ENCODE data around the gene TLE5.
"Not testable (repeated sequence)": the region's sequence is repeated elsewhere in the genome, so short reads cannot be mapped to it uniquely, and the experiment has no call there.

The TLE5 gene

DNA sequence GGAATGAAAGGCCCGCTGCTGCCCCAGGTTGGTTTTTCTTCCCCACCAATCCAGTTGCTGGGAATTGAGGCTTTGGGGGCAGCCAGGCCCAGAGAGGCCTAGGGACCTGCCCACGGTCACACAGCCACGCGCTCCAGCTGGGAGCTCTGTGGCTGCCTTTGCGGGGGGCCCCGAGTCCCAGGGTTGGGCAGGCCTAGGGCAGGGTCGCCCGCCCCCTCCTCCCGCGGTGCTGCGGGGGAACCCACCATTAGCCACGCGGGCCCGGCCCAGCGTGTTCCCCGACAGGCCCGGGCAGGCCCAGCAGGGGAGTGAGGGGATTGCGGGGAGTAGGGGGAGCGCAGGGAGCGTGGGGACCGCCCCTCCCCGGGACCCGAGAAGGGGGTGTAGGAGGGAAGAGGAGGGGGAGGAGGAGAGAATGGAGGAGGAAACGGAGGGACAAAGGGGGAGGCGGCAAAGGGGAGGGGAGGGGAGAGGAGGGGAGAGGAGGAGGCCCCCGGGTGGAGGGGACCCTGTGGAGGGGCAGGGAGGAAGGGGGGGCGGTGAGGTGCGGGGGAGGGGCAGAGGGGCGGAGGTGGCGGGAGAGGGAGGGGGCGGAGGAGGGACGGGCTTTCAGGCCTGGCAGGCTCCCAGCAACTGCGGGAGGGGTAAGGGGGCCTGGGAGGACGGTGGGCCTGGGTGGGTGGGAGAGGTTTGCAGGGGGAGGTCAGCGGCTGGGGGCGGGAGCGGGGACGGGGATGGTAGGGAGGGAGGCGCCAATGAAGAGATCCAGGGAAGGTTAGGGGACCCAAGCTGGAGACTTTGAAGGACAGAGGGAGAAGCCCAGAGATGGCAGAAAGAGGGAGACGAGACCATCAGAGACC lies 20.3 kb downstream of the TLE5 start:
- DNase-seq, result no peak

DNA sequence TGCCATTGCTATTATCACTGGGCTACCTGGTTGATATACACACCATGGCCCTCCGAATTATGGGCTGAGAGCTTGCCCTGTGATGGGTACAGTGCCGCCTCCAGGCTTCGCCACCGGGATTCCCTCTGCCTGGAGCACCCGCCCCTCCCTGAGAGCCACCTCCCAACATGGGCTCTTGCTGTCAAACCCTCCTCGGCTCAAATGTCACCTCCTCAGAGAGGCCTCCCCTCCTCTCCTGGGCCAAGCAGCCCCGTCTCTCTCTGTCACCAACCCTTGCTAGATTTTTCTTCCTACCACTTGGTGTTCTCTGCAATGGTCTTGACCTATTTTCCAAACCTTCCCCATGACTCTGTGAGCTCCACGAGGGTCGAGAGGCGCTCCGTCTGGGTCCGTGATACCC lies 21.0 kb downstream of the TLE5 start:
- no peak for DNase-seq

DNA sequence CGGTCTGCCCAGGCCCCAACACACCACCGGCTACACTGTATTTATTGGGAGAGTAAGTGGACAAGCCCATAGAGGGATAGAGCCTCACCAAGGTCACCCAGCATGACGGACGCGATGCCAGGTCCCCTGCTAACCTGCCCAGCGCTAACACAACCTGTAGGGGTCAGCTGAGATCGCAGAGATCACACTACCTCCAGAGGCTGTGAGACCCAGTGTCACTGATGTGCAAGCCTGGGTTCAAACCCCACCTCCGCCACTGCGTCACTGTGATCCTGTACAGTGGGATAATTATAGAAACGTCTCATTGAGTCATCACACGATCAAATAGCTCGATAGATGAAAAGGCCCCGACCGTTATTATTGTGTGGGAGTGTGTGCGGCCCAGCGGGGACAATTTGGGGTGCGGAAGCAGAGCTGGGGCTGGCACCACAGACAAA lies 22.6 kb downstream of the TLE5 start:
- no peak for DNase-seq

DNA sequence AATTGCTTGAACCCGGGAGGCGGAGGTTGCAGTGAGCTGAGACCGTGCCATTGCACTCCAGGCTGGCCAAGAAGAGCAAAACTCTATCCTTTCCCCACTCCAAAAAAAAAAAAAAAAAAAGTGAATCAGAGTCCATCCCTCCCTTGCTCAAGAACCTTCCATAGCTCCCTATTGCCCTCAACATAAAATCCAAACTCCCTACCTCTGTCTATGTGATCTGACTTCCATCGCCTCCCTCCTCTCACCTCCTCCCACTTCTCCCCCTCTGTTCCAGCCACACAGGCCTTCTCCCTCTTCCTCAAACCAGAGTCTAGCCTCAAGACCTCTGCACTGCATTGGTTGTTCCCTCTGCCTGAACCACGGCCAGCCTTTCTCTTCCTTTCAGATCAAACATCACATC lies 23.2 kb downstream of the TLE5 start:
- DNase-seq, result no peak

DNA sequence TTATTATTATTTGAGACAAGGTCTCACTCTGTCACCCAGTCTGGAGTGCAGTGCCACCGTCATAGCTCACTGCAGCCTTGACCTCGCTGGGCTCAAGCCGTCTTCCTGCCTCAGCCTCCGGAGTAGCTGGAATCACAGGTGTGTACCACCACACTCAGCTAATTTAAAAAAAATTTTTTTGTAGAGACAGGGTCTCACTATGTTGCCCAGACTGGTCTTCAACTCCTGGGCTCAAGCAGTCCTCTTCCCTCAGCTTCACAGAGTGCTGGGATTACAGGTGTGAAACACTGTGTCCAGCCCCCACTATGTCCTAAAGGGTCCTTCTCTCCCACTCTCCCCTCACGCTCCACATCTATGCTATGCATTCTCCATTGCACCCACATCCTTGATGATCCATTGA lies 24.1 kb downstream of the TLE5 start:
- no peak for DNase-seq

DNA sequence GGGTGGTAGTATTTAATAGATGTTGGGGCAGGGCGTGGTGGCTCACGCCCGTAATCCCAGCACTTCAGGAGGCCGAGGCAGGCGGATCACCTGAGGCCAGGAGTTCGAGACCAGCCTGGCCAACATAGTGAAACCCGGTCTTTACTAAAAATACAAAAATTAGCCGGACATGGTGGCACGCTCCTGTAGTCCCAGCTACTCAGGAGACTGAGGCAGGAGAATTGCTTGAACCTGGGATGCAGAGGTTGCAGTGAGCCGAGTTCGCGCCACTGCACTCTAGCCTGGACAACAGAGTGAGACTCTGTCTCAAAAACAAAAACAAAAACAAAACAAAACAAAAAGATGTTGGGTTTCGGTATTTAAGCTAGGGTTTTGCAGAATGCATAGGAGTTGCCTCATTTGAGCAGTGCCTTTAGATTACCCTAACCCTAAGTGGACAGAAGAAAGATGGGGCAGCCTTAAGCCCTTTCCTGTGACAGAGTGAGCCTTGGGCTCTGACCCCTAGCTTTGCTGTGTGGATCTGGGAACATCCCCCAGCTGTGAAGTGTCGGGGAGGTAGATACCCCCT lies 25.2 kb downstream of the TLE5 start:
- not testable (repeated sequence) for DNase-seq

DNA sequence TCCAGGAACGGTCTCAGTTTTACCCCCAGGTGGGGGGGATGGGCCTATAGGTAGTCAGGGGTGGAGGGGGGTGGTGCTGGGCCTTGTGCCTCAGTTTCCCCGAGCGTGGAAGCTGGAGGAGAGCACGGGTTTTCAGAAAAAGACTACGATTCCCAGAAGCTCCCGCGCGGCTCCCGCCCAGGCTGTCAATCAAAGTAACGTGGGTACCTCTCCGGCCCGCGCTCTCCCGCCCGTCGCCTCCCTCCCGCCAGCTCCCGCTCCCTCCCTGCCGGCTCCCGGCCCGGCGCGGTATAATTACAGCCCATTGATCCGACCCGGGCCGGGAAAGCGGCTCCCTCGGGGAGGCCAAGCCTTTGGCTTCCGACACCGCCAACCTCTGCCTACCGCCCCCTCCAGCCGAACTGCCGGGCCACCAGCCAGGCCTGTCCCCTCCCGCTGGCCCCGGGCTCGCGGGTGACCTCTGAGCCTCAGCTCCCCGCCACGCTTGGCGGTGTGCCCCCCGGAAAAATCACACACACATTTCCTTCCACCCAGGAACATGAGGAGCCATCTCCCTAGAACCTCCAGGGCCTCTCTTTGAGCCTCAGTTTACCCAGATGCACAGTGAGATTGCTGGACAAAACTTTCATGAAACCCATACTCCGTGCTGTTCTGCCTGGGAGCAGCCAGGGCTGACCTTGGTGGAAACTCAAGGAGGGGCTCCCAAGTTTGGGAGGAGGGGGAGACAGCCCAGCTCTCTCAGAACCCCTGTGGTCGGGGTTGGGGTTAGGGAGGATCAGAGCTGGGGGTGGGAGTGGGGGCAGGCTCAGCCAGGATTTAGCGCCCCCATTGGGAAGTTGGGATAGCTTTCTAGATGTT lies 25.9 kb downstream of the TLE5 start:
- peak; percentile 65 to 84 (median 76) for DNase-seq

DNA sequence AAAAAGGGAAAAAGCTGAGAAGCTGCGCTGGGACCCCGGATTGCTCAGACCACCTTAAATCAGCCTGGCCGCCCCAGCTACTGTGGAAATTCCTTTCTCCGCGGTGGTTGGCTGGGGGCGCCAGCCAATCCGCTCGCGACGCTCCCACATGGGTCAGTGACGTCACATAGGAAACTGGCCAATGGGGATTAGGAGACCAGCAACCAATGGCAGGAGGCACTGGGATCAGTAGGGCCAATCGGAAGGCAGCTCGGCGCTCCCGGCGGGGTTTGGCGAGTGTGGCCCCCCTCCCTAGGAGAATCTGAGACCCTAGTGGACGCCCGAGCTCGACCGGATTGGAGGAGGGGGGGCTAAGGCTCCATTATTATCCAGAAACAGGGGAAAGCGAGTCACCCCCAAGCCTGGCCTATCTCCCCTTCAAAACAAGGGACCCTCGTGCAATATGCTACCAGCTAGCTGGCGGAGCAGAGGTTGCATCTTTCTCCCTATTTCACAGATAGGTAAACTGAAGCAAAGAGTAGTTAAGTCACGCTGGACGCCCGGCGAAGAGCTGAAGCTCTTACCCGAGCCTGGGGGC lies 26.7 kb downstream of the TLE5 start:
- peak; percentile 82 to 98 (median 92) for DNase-seq

DNA sequence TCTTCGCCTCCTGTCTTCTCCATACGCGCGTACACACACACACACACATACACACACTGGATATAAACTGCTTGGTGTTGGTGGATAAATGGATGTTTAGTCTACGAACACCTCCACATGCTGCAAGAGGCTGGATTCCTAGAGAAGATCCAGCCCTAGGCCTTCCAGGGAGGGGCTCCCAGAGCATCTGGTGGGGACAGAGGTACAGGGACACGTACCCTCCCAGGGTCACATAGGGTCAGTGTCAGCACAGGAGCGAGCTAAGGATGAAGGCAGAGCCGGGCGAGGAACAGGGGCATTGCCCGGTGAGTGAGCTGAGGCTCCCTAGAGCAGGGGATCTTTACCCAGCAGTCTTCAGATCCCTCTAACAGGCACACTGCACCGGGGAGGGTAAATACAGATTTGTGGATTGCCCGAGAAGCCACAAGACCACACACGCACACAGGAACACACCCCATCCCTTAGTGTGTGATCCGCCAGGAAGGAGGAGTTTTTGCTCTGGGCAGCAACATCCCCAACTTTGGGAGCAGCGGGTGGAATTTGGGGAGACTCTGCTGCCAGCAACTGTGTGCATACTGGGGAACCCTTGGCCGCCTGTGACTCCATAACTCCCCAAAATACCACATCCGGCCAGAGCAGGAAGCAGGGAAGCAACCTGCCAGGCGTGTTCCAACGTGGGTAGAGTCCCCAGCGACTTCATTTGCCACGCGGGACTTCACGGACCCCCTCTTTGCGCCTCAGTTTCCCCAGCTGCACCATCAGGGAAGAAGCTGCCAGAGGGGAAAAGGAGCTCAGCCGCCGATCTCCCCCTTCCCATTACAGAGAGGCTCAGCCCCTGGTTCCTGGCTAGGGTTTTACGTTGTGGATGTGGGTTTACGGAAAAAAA lies 27.4 kb downstream of the TLE5 start:
- peak in 3 of 5 donors; percentile 24 to 60 (median 33) for DNase-seq

DNA sequence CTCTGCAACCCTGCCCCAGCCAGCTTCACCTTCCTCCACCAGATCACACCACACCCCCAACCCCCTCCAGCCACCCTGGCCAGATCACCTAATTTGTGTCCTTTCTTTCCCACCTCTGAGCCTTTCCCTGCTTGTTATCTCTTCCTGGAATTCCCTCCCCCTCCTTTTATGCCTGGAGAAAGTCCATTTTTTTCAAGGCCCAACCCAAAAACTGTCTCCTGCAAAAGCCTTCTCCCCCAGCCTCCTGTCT lies 28.0 kb downstream of the TLE5 start:
- no peak for DNase-seq

DNA sequence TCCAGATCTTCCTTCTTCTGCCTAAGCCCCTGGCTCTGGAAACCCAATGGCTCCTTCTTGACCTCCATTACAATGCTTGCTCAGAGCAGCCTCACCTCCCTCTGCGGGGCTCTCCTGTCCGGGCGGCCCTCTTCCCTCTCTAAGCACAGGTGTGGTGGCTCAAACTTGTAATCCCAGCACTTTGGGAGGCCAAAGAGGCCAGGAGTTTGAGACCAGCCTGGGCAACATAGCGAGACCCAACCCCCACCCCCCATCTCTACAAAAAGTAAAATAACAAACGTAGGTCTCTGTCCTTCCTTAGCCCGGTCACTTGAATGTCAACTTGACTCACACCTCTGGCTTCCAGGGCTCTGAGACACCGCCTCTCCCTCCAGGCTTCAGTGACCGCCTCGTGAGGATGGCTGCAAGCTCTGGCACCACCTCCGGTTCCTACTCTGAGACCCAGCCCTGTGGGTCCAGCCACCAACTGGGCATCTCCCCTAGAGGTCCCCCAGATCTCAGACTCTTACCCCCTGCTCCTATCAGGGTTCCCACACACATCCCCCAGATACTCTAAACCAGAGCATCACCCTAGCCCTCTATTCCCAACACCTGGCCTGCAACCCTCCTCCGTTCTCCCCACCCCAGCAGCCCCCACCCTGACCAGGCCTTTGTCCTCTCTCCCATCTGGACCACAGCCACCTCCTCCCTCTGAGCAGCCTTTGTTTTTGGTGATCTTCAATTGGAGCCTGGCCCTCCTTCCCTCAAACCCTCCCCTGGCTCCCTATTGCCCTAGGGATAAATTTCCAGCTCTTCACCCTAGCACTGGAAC lies 28.5 kb downstream of the TLE5 start:
- DNase-seq, result no peak

DNA sequence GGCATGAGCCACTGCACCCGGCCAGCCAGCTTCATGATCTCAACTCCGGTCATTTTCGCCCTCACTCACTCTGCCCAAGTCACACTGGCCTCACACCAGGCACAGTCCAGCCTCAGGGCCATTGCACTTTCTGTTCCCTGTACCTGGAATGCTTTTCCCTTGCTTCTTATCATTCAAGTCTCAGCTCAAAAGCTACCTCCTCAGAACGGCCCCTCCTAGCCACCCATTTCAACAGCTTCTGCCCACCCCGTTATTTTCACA lies 30.8 kb downstream of the TLE5 start:
- DNase-seq, result no peak

DNA sequence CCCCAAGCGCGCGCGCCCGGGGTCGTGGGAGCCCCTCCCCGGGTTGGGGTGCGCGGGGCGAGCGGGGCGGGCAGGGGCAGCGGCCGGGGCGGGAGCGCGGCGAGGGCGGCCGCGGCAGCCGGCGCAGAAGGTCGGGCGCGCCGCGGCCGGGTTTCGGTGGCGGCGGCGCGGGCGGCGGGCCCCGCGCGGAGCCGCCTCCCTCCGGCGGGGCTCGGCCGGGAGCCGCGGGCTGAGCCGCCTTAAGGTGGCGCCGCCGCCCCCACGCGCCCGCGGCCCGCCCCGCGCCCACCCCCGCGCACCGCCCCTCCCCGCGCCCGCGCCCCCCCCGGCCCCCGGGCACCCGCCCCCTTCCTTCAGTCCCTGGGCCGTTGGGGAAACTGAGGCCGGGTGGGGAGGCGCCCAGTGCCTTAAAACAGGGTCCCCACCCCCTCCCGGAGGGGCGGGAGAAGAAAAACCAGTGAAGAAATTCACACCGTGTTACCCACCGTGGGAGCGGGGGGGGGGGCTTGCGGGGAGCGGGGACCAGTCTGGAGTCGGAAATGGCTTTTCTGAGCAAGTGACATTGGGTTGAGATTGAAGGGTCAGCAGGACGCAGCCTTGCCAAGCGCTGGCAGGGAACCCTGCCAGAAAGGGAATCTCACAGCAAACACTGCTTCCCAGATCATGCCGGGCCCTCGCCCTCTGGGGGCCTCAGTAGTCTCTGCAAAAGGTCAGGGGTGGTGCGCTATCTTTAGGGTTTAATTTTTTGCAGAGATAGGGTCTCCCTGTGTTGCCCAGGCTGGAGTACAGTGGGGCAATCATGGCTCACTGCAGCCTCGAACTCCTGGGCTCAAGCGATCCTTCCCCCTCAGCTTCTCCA lies 33.0 kb downstream of the TLE5 start, which contains the start of gene TLE2:
Gene TLE2 (minus strand): TSS at position 216 of the 859 bp plus-strand sequence. CDS start 376 bp downstream, outside the sequence.
- DNase-seq, result peak in 1 of 5 donors; percentile 40

DNA sequence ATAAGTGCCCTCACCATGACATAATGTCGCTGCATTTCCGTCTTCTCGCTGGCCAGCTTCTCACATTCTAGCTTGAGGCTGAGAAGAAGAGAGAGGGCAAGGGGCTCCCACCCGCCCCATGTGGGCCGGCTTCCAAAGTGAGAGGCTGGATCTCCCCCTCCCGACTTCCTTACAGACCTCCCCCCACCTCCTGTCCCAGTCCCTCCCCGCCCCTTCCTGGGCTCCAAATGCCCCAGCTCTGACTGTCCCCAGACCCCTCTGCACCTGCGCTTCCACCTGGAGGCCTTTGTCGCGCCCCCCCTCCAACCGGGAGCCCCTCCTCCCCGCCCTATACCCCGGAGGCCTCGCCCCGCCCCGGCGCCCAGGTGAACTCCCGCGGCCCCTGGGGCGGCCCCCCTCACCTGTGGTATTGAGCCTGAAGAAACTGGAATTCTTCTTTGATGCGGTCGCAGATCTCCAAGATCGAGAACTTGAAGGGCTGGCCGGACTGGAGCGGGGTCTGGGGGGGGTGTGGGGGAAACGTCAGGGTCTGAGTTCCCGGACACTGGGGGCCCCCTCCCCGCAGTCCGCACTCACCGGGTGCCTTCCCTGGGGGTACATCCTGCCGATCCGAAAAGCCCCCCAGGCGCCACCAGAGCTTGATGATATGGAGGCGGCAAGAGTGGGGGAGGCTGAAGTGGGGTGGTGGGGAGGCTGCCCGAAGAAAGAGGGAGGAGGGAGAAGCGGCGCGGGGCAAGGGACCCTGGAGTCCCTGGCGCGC lies 33.8 kb downstream of the TLE5 start:
- peak in 1 of 5 donors; percentile 26 for DNase-seq

DNA sequence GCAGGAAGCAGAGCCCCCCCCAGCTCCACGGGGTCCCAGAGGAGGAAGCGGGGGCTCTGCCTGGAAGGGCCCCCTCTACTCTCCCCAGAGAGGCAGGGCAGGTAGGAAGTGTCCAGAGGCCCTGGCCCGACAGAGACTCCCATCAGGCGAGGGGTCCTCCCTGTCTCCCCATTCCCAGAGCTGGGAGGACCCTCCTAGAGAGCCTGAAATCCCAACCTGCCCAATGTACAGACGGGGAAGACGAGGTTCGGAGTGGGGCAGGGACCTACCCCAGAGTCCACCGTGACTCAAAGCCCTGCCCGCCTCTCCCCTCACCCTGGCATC lies 34.4 kb downstream of the TLE5 start:
- DNase-seq, result no peak

DNA sequence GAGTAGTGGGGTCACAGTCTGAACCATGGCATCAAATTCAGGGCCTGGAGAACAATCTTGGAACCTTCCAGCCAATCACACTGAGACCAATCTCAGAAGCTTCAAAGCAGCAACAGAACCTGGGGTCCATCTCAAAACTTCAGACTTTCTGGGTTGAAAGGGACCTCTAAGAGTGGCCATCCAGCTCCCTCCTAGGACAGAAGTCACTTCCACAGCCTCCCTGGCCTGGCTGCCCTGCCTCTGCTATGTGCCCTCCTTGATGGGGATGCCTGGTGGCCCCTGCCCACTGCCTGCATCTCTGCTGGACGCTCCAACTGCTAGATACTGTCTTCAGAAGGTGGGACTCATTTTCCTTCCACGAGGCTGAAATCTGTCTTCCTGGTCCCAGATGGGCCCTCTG lies 35.0 kb downstream of the TLE5 start:
- no peak for DNase-seq

DNA sequence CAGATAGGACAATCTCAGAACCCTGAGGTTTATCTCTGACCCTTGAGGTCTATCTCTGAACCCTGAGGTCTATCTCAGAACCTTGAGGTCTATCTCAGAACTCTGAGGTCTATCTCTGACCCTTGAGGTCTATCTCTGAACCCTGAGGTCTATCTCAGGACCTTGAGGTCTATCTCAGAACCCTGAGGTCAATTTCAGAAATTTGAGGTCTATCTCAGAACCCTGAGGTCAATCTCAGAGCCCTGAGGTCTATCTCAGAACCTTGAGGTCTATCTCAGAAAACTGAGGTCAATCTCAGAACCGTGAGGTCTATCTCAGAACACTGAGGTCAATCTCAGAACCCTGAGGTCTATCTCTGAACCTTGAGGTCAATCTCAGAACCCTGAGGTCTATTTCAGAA lies 35.5 kb downstream of the TLE5 start:
- no peak for DNase-seq

DNA sequence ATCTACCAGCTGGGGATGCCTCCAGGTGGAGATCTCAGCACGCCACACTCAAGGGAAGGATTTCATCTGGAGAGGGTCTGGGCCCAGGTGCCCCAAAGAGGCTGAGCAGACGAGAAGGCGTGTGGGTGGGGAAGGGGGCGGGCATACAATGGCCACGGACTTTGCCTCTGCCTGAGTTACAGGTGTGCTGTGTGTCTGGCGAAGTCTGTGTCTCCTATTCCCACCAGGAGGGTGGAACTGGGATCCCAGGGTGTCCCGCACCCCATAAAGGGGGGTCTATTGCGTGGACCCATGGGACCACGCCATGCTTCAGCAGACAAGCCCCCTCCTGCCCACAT lies 36.8 kb downstream of the TLE5 start:
- no peak for DNase-seq

DNA sequence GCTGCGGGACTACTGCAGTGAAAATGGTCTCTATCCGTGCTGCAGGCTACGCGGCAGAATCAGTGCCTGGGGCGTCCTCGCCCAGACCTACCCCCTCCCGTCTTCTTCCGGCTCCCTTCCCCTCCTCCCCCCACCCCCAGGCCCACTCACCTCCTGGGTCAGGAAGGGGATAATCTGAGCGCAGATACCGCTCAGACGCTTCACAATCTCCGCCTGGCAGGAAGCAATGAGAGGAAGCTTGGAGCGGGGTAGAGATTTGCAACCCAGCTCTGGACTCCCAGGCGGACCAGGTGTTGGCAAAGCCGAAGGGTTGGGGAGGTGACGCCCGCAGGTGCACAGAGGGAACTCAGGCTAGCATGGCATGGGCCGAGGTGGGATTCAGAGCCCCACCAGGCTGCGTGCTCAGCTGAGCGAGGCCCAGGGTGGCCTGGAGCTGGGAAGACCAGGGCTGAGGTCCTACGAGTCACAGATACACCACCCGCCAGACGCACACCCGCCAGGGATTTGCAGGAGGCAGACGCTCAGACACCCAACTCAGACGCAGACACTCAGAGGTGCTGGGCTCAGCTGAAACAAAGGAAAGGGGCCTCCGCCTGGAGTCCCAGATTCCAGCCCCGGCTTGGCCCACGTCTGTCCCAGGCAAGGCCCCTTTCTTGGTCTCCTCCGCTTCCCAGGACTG lies 37.3 kb downstream of the TLE5 start:
- DNase-seq, result peak in 1 of 5 donors; percentile 18

DNA sequence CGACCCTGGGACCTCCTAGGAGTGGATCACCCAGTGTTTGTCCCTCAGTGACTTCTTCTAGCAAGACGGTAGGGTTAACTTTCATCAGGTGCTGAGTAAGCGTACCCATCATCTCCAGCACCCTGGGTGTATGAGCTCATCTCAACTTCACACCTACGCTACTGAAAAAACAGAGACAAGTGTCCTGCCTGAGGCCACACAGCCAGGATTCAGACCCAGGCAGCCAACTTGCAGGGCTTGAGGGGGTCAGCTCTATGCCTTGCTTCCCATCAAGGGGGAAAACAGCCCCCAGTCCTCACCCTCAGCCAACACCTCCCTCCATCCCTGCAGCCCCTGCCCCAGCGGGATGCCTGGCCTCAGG lies 37.8 kb downstream of the TLE5 start:
- peak in 1 of 5 donors; percentile 43 for DNase-seq
